Glomerular visceral epithelial cell (primary cell): ENCODE measurements around the gene ABHD12.
"Not testable (repeated sequence)": the region's sequence is repeated elsewhere in the genome, so short reads cannot be mapped to it uniquely, and the experiment has no call there.

ENCODE experiments used
- DNase-seq: peaks from one replicate; pipeline ENCODE4 v3.0.0-alpha.2; 2016; ENCODE audit errors: extremely low spot score

The ABHD12 gene

DNA sequence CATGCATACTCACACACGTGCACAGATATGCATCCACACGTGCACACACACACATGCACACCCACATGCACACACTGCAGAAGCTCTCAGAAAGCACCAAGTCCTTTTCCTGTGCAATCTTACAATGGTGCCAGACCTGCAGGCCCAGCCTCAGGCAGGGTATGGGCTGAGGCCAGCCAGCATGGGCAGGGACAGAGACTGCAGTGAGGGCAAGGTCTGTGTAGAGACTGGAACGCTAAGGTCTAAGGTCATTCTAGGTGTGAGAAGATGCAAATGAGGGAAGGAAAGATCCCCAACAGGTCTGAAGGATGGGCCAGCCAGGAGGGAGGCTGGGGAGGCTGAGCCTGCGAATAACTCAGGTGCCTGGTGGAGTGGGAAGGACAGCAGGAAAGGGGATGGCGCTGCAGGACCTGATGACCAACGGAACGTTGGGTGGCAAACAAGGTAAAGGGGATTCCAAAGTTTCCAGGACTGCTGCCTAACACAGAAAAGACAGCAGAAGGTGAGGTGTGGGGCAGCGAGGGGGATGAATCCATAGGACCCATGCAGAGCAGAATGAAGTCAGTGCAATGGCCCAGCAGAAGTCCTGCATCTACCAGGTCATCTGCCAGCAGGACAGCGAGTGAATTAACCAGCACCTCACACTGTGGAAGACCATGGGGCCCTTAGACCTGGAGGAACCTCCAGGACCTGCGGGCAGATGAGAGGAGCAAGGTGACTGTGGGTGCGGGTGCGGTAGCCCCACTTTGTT is 67.0 kb downstream of the ABHD12 start:
- no peak for DNase-seq

DNA sequence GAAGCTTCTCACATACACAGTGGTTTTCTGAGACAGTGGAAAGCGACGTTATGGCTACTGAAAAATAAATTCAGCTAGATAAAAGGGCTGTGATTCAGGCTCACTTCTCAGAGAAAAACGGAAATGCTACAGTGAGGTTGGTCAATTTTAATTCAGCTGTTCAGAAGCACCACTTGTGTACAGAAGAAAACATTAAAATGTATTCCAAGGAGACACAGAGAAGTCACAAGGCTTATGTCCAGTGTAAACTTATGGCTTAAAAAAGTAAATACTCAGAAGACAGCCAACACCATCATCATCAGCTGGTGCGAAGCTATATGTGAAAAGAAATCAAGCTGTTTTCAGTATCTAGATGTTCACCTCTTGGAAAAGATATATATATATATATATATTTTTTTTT is 68.6 kb downstream of the ABHD12 start:
- DNase-seq: no peak

DNA sequence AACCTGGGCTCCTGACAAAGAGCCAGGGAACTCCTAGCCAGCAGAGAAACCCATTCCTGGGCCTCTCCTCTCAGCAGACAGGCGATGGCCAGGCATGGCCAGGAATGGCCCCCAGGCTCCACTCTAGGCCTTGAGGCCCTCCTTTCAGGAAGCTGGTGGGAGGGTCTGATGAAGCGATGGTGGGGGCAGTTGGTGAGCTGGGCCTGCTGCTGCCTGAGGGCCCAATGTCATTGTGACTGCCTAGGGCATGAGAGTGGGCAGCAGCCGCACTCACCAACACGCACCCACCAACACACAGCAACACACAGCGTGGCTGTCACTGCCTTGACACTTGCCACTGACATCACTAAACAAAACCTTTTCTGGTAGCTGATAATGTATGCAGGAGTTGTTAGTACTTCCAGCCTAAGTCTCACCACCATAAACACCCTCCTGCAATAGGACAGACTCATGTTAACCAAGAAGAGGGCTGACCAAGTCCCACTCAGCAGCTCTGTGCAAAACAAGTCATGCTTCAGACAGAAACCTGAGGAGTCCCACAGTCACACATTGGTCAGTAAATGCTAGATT is 69.3 kb downstream of the ABHD12 start:
- no peak for DNase-seq

DNA sequence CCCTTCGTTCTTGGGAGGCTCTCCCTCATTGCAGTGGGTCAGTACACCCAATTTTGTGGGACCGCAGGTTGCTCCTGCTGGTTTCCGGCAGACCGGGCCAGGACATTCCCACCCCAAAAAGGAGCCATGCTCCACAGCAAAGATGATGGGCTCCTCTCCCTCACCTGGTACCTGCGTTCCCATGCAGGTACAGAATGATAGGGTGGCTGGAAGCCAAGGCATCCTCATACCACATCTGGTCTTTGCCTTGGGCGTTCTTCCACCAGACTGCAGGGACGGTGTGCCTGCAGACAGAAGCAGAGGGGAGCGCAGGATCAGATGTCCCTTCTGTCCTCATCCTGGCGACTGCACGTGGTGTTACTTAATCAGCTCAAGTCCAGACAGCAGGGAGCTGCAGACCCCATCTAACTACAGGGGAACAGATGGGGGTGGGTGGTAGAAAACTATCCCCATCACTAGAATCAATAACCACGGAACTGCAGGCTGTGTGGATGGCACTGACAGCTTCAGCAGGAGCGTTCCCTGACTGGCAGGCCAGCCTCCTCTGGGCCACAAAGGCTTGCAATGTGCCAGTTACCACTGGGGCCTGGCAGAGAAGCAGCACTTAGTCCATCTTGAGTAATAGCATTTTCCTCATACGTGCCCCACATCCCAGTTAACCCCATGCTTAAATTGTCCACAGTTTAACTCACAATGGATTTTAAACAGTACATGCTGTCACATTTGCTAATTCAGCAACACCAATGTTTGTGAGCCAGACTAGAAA is 70.4 kb downstream of the ABHD12 start:
- DNase-seq: no peak

DNA sequence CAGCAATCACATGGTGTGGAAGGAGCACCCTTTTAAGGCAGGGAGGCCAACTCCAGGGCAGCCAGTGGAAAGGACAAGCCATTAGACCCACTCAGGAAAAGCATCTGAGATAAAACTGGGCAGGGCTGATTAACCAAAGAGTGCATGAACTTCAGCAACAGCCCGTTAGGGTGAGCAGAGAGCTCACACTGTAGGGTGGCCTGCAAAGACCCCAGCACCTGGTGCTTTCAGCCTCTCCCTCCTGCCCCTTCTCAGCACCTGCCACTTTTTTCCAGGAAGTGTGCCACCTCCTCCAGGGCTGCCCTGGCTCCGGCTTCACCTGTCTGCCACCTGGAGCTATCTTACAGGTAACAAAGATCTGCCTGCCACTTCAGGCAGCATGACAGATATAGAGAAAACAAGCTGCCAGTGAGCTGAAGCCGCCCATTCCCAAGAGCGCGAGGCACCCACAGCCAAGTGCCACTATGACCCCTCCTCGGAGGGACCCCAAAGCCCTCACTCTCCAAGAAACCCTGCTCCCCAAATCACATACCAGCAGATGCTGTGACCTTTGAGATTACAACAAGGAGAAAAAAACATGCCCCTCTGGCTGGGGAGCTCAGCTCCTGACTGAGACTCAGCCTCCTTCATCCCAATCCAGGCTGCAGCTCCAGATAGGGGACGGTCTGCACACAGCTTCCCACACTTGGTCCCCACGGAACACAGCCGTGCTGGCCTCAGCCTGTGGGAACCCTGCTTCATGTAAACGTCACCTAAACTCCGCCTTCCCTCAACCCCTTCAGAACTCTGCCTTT is 71.2 kb downstream of the ABHD12 start:
- no peak for DNase-seq

DNA sequence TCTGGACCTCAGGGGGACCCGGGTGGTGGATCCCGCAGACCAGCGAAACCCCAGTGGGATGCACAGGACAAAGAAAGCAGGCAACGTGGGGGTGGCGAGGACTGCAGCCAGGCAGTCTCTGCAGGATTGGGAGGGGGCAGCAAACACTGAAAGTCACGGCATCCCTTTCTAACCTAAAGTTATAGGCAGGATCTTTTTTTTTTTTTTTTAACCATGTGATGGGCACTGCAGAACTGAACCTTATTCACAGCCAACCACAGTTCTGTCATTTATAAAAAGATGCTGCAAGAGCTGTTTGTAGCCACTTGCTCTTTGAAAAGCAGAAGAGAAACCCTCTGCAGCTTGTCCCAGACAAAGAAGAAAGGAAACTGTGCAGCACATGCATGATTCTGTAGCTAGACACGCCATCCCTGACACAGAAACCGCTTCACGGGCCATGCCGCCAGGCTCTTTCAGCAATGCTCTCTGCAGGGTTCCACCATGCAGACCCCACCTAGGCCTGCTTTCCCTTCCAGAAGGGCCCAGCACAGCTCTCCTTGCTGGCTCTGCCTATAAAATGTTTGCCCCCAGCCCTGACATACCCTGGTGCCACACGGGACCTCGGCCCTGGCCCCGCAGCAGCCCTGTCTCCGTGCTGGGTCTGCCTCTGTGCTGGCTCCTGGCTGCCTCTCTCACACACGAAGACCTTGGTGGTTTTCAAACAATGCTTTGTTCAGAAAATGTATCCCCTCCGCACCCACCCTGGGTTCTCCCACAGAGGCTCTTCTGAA is 72.0 kb downstream of the ABHD12 start:
- DNase-seq: no peak

DNA sequence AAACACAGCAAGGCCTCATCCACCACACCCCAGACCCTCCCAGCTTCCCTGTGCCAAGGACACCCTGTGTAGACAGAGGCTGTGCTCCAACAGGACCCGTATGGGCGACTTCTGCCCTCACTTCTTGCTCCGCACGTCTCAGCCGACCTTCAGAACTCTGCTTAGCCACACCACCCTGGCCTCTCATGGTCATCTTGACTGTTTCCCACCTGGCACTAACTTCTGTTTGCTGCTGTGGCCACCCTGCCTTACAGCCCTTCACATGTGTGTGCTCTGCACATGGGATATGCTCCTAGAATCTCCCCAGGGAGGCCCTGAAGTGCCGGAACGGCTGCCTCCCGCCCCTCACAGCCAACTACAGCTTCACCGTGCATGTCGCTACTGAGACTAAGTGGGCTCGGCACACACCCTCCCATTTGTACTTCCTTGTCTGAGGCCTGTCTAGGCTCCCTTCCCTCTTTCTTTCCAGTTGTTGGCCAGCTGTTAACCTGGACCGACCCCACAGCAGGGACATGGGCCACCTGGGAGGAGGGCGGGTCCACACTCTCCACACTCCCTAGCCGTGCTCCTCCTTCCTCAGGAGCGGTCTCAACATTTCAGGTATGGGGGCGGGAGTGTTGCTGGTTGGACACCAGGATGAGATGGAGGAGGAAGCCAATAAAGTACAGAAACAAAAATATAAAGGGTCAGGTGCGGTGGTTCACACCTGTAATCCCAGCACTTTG is 73.1 kb downstream of the ABHD12 start:
- DNase-seq: no peak

DNA sequence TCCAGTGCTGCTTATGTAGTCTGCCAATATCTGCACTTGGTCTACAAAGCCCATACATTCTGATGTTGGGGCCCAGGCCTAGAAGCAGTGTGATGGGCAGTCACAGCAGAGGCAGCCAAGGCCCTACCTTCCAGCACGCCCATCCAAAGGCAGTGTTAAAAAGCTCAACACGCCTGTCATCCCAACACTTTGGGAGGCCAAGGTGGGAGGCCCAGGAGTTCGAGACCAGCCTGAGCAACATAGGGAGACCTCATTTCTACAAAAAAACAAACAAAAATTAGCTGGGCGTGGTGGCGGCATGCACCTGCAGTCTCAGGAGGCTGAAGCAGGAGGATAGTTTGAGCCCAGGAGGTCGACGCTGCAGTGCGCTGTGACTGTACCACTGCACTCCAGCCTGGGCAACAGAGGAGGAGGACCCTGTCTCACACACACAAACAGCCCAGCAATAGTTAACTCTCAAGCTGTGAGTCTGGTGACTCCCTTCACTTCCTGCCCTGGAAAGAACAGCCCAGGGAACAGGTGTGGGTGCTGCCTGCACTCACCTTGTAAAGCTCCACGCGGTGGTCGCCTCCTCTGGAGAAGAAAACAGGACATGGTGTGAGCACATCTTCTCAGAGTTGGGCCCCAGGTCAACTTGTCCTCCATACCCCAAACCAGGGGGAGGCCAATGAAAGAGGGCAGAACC is 74.0 kb downstream of the ABHD12 start:
- DNase-seq: no peak

DNA sequence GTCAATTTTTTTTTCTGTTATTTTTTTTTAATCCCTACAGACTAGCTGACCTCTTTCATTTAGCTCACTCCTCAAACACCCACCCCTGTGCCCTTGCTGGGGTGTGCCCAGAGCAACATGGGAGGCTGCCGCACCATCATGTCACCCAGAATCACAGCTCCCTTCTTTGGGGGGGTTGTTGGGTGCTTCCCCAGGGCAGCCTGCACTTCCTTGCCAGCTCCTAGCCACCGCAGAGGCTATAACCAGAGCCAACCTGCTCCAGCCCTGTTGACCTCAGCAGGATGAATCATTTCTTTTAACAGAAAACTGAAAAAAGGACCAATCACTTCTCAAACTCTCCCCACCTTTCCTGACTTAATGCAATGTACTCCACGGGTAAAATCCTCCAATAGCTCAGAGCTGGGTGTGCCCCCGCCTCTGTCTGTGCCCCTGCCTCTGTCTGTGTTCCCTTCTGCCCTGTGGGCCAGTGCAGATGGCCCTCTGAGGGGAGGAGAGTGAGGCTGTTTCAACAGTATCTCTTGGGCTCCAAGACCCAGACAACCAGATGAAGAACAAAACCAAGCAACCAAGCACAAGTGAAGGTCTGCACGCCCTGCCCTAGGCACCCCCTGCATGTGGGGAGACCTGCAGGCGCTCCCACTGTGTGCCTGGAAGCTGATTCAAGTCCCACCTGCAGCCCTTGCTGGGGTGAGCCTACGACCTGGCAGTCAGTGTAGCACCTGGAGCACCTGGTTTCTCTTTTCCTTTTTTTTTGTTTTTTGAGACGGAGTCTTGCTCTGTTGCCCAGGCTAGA is 75.0 kb downstream of the ABHD12 start:
- peak; percentile 85 for DNase-seq

DNA sequence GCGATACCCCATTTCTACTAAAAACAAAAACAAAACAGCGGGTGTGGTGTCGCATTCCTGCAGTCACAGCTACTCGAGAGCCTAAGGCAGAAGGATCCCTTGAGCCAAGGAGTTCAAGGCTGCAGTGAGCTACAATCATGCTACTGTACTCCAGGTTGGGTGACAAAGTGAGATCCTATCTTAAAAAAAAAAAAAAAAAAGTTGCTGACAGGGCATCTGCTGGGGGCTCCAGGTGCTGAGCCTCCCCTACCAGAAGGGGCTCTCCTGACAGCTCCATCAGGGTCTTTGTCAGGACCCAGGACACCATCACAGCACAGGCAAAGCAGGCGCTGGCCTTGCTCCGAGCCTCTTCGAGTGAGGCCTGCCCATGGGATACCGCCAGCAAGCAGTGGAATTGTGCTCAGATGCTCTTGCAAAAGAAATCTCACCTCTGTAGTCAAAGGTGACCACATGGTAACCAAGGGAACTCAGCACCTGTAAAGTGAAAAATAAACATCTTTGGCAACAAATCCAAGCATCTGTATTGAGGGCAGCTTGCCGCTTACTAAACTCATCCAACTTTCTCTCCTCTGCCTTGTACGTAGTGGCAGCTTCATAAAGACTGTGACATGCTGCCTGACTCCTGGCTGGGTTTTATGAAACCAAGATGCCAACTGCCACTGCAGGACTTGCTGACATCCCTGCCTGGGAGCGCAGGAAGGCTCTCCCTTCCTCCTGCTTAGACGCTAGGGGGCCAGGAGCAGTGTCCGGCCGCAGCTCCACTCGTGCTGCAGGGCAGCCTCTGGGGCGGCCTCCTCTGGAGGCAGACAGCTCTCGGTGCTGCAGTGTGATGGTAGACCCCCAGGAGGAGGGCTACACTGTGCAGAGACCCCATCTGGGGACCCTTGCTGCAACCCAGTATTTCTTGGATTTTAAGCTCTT is 75.9 kb downstream of the ABHD12 start:
- DNase-seq: no peak

DNA sequence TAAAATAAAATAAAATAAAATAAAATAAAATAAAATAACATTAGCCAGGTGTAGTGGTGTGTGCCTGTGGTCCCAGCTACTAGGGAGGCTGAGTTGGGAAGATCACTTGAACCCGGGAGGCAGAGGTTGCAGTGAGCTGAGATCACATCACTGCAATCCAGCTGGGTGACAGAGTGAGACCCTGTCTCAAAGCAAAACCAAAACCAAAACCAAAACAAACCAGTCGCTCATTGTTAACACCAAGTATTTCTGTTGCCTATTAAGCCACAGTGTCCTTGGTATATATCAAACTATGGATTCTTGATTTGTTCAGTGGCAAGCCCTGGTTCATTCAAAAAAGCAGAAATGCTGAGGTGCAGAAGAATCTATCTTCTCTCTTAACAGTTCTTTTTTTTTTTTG is 77.0 kb downstream of the ABHD12 start:
- no peak for DNase-seq

DNA sequence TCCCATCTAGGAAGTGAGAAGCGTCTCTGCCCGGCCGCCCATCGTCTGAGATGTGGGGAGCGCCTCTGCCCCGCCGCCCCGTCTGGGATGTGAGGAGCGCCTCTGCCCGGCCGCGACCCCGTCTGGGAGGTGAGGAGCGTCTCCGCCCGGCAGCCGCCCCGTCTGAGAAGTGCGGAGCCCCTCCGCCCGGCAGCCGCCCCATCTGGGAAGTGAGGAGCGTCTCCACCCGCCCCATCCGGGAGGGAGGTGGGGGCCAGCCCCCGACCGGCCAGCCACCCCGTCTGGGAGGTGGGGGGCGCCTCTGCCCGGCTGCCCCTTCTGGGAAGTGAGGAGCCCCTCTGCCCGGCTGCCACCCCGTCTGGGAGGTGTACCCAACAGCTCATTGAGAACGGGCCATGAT is 77.9 kb downstream of the ABHD12 start:
- DNase-seq: not testable (repeated sequence)

DNA sequence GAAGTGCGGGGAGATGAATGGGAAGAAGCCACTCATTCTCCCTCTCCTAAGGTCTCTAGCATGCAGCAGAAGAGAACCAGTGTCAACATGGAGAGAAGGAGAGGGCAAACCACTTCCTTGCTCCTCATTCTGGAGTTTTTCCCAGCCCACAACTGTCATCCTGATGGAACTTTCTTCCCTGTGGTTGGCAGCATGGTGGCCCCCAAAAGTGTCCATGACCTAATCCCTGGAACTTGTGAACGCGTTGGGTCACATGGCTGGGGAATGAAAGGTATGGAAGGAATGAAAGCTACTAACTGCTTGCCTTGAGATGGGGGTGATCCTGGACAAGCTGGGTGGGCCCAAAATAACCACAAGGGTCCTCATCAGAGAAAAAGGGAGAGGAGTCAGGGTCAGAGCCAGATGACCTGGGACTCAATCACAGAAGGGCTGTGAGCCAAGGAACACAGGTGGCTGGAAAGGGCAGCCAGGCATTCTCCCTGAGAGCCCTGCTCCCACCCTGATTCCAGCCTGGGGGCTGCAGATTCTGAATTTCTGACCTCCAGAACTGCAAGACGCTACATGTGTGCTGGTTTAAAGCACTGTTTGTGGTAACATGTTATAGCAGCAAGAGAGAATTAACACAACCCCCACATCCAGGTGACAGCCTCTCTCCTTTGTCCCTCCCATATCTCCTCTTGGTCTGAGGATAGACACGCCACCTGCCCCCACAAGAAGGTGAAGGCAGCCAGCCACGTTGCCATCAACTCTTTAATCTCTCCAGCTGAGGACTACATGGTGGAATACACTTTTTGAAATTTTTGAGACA is 79.5 kb downstream of the ABHD12 start:
- DNase-seq: peak; percentile 93

DNA sequence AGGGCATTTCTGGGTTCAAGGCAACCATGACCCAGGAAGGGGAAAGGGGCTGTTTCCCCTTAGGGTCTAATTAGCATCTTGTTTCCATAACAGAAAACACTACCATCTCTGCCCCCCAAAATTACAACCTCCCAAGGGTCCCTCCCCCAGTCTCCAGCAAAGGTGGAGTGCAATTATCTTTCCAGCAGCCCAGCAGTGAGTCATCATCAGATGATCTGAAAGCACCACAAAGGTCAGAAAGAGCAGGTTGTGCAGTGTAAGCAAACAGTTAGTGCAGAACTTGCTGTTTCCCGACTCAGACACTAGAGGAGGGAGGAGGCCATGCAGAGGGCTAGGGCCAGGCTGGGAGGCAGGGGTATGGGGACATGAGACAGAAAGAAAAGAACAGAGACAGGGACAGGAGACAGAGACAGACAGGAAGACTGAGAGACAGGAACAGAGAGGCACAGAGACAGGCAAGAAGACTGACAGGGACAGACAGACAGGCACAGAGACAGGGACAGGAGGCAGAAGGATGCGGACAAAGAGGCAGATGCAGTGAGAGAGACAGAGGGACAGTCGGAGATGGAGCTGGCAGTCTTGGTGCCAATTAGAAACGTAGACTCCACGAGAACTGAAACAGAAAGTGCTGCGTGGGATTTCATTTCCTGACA is 80.2 kb downstream of the ABHD12 start:
- peak; percentile 95 for DNase-seq

DNA sequence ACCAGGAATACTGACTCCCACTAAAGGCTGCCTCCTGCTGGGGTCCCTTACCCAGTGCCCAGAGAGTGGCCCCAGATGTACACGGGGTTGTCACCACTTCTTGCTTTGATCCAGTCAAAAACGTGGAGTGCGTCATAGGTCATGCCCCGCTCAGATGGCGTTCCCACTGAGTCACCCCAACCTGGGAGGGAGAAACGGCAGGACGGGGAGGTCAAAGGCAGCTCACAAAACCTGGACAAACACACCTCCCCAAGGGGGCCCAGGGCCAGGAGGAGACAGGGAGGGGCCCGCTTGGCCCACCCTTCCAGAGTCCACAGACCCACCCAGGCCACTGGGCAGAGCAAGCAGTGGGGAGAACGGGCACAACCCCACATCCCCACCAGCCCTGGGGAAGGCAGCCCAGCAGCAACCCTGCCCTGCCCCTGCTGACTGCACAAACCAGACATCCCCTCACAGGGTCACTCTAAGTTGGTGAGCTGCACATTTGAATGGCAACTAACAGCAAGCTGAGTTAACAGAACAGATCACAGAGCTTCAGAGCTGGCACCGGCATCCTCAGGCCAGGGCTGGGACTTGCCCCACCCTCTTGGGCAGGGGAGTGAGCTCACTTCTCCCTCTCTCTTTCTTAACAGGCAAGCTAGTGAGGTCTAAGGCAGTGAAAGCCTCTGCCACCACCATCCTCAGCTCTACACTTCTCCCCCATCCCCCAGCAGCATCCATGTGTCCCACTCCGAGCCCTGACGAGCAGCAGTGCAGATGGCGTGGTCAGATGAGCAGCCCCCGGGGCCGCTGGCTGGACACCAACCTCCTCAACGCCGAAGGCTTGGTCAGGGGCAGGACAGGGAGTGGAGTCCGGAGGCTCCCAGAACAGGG is 81.0 kb downstream of the ABHD12 start:
- peak; percentile 92 for DNase-seq
